ENCODE results near the gene NAV2.
A peak's percentile ranks its signal among the peaks of the same experiment; 100 is the strongest.
"Not testable (repeated sequence)": the region's sequence is repeated elsewhere in the genome, so short reads cannot be mapped to it uniquely, and the experiment has no call there.

Gene NAV2

GRCh38 chr11:19872512-19873145, 160.0 kb downstream of the NAV2 start:
- no peak for DNase-seq

GRCh38 chr11:19873730-19874129, 161.1 kb downstream of the NAV2 start:
- DNase-seq = no peak

GRCh38 chr11:19874266-19874665, 161.6 kb downstream of the NAV2 start:
- DNase-seq = no peak

- DNase-seq = no peak
These were observed 164.1 kb downstream of the NAV2 start for GRCh38 chr11:19876750-19877149.

- no peak for DNase-seq
These were observed 165.9 kb downstream of the NAV2 start for GRCh38 chr11:19878520-19878919.

- DNase-seq = no peak
These were observed 166.9 kb downstream of the NAV2 start for GRCh38 chr11:19879307-19880087.

- no peak for DNase-seq
These were observed 167.4 kb downstream of the NAV2 start for GRCh38 chr11:19880088-19880345.

- no peak for DNase-seq
These were observed 168.5 kb downstream of the NAV2 start for GRCh38 chr11:19881177-19881576.

- no peak for DNase-seq
These were observed 169.7 kb downstream of the NAV2 start for GRCh38 chr11:19882356-19882755.

GRCh38 chr11:19886498-19886897, 173.9 kb downstream of the NAV2 start:
- DNase-seq = no peak

GRCh38 chr11:19887842-19888241, 175.2 kb downstream of the NAV2 start:
- no peak for DNase-seq

GRCh38 chr11:19889531-19889930, 176.9 kb downstream of the NAV2 start:
- no peak for DNase-seq

GRCh38 chr11:19890308-19890707, 177.7 kb downstream of the NAV2 start:
- DNase-seq = no peak

GRCh38 chr11:19891022-19891421, 178.4 kb downstream of the NAV2 start:
- no peak for DNase-seq

GRCh38 chr11:19892387-19892786, 179.8 kb downstream of the NAV2 start:
- DNase-seq = no peak

GRCh38 chr11:19892876-19893275, 180.2 kb downstream of the NAV2 start:
- DNase-seq = no peak

GRCh38 chr11:19894404-19894803, 181.8 kb downstream of the NAV2 start:
- DNase-seq = no peak

- DNase-seq = not testable (repeated sequence)
These were observed 182.4 kb downstream of the NAV2 start for GRCh38 chr11:19895037-19895436.

GRCh38 chr11:19895776-19896175, 183.1 kb downstream of the NAV2 start:
- no peak for DNase-seq

- peak; percentile 46 for DNase-seq
These were observed 191.0 kb downstream of the NAV2 start for GRCh38 chr11:19903620-19904069.

GRCh38 chr11:19905280-19905853, 192.7 kb downstream of the NAV2 start:
- peak; percentile 25 for DNase-seq

- DNase-seq = no peak
These were observed 193.5 kb downstream of the NAV2 start for GRCh38 chr11:19906126-19906525.

GRCh38 chr11:19907008-19907579, 194.5 kb downstream of the NAV2 start:
- no peak for DNase-seq

- DNase-seq = no peak
These were observed 195.2 kb downstream of the NAV2 start for GRCh38 chr11:19907839-19908238.

Measured in NCI-H1694 treated with DMSO at 0.1 percent for 48 hours (cell line).